Esophagus squamous epithelium (tissue), 4 donors: Measurements from ENCODE around the gene HIRA.
"Not testable (repeated sequence)": the region's sequence is repeated elsewhere in the genome, so short reads cannot be mapped to it uniquely, and the experiment has no call there.

Experiments used
- POLR2A ChIP-seq, 4 donors: fragments of 450-650 bp; IDR thresholded peaks; one replicate each; pipeline ENCODE4 v1.6.1; 2017; ENCODE audit warnings: antibody characterized with exemption in 4 of 4, mild to moderate bottlenecking in 4 of 4, moderate library complexity in 3 of 4
- TF ChIP-seq, protein P1 (sequence below), 6 experiments: fragments of 450-650 bp in 4 of 6; fragments of 200-600 bp in 2 of 6; sonication (generic) in 2 of 6; IDR thresholded peaks; one replicate each; pipeline ENCODE4 v1.5.1; 2016 to 2019; ENCODE audit warnings: antibody characterized with exemption in 6 of 6, mild to moderate bottlenecking in 4 of 6, moderate library complexity in 4 of 6

DNA sequence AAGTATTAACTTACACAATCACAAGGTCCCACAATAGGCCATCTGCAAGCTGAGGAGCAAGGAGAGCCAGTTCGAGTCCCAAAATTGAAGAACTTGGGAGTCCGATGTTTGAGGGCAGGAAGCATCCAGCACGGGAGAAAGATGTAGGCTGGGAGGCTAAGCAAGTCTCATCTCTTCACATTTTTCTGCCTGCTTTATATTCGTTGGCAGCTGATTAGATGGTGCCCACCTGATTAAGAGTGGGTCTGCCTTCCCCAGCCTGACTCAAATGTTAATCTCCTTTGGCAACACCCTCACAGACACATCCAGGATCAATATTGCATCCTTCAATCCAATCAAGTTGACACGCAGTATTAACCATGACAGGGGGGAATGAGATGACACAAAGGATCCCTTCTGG, 101.3 kb downstream of the HIRA start:
- TF ChIP-seq, protein P1, sequence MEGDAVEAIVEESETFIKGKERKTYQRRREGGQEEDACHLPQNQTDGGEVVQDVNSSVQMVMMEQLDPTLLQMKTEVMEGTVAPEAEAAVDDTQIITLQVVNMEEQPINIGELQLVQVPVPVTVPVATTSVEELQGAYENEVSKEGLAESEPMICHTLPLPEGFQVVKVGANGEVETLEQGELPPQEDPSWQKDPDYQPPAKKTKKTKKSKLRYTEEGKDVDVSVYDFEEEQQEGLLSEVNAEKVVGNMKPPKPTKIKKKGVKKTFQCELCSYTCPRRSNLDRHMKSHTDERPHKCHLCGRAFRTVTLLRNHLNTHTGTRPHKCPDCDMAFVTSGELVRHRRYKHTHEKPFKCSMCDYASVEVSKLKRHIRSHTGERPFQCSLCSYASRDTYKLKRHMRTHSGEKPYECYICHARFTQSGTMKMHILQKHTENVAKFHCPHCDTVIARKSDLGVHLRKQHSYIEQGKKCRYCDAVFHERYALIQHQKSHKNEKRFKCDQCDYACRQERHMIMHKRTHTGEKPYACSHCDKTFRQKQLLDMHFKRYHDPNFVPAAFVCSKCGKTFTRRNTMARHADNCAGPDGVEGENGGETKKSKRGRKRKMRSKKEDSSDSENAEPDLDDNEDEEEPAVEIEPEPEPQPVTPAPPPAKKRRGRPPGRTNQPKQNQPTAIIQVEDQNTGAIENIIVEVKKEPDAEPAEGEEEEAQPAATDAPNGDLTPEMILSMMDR (IDR thresholded peaks at IDR 0.05), result not testable (repeated sequence)
- TF ChIP-seq POLR2A (IDR thresholded peaks at IDR 0.05), result not testable (repeated sequence)
